Measurements from ENCODE around the gene CDKAL1. TPM values are rescaled to one million over a fixed set of nuclear protein-coding genes. Genes with fewer than 3 reads are reported as not detected.
"Not testable (repeated sequence)": the region's sequence is repeated elsewhere in the genome, so short reads cannot be mapped to it uniquely, and the experiment has no call there.

Gene CDKAL1
- total and polyA plus RNA-seq, 2 of the 13 experiments (the other 11 are each of a cell fraction or from before 2014, with no cell fraction given): 9.5 to 27.7 TPM

GRCh38 chr6:20723236-20723635 lies 189.0 kb downstream of the CDKAL1 start (continued):
- no peak for TF ChIP-seq RERE (CRISPR knock-in tag; IDR thresholded peaks at IDR 0.05; ENCODE audit: low read depth)
- TF ChIP-seq RORA (CRISPR knock-in tag; IDR thresholded peaks at IDR 0.05): no peak

- ChIA-PET CTCF (ENCODE audit: low intra/inter-chr PET ratio, low total read pairs) (no interaction called here), POLR2A (no interaction called here)
- H3K4me3 ChIP-seq (replicated peaks in 1 of 3; ENCODE audit: insufficient read depth in 1 of 3, low read depth in 2 of 3, low read length in 3 of 3): no peak overlapping the region
- TF ChIP-seq SAP130 (CRISPR knock-in tag; IDR thresholded peaks at IDR 0.05; ENCODE audit: low read depth) (no peak), HNRNPK (IDR thresholded peaks at IDR 0.05; ENCODE audit: low read depth, low read length, poor library complexity, severe bottlenecking) (peak; percentile 13)
- WGBS (ENCODE audit: low lambda C conversion rate): 82% methylated on average over 6 of the region's 6 CpGs
- H3K9me3 ChIP-seq (ENCODE audit: low read length): no peaks in the 10 kb centered on the region
- H4K20me1 ChIP-seq (ENCODE audit: insufficient read depth, low read length): no peaks in the 10 kb centered on the region
- H3K9ac ChIP-seq (ENCODE audit: insufficient read depth, low read depth, low read length): no peak overlapping the region
- intact Hi-C loops (cut with micrococcal nuclease; ENCODE audit: unreplicated experiment) (no loop called here), in situ Hi-C loops (cut with HindIII; ENCODE audit: extremely low pct_ligation_motif_present, low pct_unique_long_range_greater_than_20kb) (no loop called here)
- ATAC-seq (no peak), DNase-seq (ENCODE audit: low spot score) (no peak), FAIRE-seq (no peak)
- no peak overlapping the region for H2AFZ ChIP-seq (ENCODE audit: low read length)
- BruUV-seq (replicated peaks): no TSS peak
- H3K79me2 ChIP-seq (ENCODE audit: insufficient read depth, low read length): no peaks in the 10 kb centered on the region
- H3K4me1 ChIP-seq (ENCODE audit: insufficient read depth, low read length): no peaks in the 10 kb centered on the region
- H3K36me3 ChIP-seq (replicated peaks in 1 of 2; ENCODE audit: control insufficient read depth in 1 of 2, insufficient read depth in 2 of 2, low read length in 2 of 2): no peaks in the 10 kb centered on the region; a peak in 2 of 5 replicates
- H3K4me2 ChIP-seq (ENCODE audit: low read depth, low read length): no peak overlapping the region
- H3K27me3 ChIP-seq (ENCODE audit: control insufficient read depth in 1 of 2, insufficient read depth in 2 of 2, low read length in 2 of 2): no peaks in the 10 kb centered on the region
- no peak overlapping the region for H3K27ac ChIP-seq (ENCODE audit: extremely low read length, insufficient read depth, low read length)
These were observed 190.4 kb downstream of the CDKAL1 start for GRCh38 chr6:20724443-20725190.

GRCh38 chr6:20725235-20725634 lies 191.0 kb downstream of the CDKAL1 start:
- FAIRE-seq; ATAC-seq; H3K9me3 ChIP-seq (ENCODE audit: low read length); H3K9ac ChIP-seq (ENCODE audit: insufficient read depth, low read depth, low read length); BruUV-seq (replicated peaks); H3K27me3 ChIP-seq (ENCODE audit: control insufficient read depth in 1 of 2, insufficient read depth in 2 of 2, low read length in 2 of 2); H2AFZ ChIP-seq (ENCODE audit: low read length); H3K4me3 ChIP-seq (replicated peaks in 1 of 3; ENCODE audit: insufficient read depth in 1 of 3, low read depth in 2 of 3, low read length in 3 of 3); H3K36me3 ChIP-seq (replicated peaks in 1 of 2; ENCODE audit: control insufficient read depth in 1 of 2, insufficient read depth in 2 of 2, low read length in 2 of 2); POLR2A ChIA-PET; DNase-seq (ENCODE audit: low spot score); H4K20me1 ChIP-seq (ENCODE audit: insufficient read depth, low read length); in situ Hi-C loops (cut with HindIII; ENCODE audit: extremely low pct_ligation_motif_present, low pct_unique_long_range_greater_than_20kb); H3K27ac ChIP-seq (ENCODE audit: extremely low read length, insufficient read depth, low read length); CTCF ChIA-PET (ENCODE audit: low intra/inter-chr PET ratio, low total read pairs); H3K4me1 ChIP-seq (ENCODE audit: insufficient read depth, low read length); H3K4me2 ChIP-seq (ENCODE audit: low read depth, low read length); H3K79me2 ChIP-seq (ENCODE audit: insufficient read depth, low read length); intact Hi-C loops (cut with micrococcal nuclease; ENCODE audit: unreplicated experiment): not testable (repeated sequence)
- 100% methylated on average over 3 of the region's 3 CpGs for WGBS (ENCODE audit: low lambda C conversion rate)
